OCI-LY7 (cell line): ENCODE data around the gene RAP1B. TPM values are rescaled to one million over a fixed set of nuclear protein-coding genes. Genes with fewer than 3 reads are reported as not detected.

Experiments used
- BruUV-seq: library from RNA; stranded (reverse); fragments of 400-500 nt; replicated peaks from 2 replicates; lab custom pipeline; 2021; lab: Mats Ljungman, UMichigan
- CTCF ChIA-PET: fragments of 300-600 bp; sonication (Branson Sonifier 250); formaldehyde crosslinking; loops from one replicate; lab custom pipeline; 2022; ENCODE audit warnings: antibody characterized with exemption; ENCODE audit not compliant: unreplicated experiment; lab: Charles Lee
- POLR2A ChIA-PET: fragments of 300-600 bp; sonication (Branson Sonifier 250); formaldehyde crosslinking; loops from one replicate; lab custom pipeline; 2022; ENCODE audit warnings: antibody characterized with exemption; lab: Charles Lee
- DNase-seq: peaks from one replicate; pipeline ENCODE4 v3.0.0-alpha.2; 2015; ENCODE audit warnings: low spot score
- H2AFZ ChIP-seq: fragments of 200-600 bp; sonication (generic), shearing (Covaris generic); 2 replicates; pipeline ENCODE4 v1.6.1; 2014; ENCODE audit warnings: mild to moderate bottlenecking, antibody characterized with exemption, low read length, moderate library complexity
- H3K27ac ChIP-seq: fragments of 200-600 bp; sonication (generic); 2 replicates; pipeline ENCODE4 v1.5.1; 2014; ENCODE audit warnings: mixed run types, low read depth, mild to moderate bottlenecking, moderate library complexity, low read length, inconsistent platforms; ENCODE audit not compliant: poor library complexity, severe bottlenecking
- H3K36me3 ChIP-seq: fragments of 200-600 bp; sonication (generic); 2 replicates; pipeline ENCODE4 v1.6.1; 2014; ENCODE audit warnings: mild to moderate bottlenecking, antibody characterized with exemption, low read length, moderate library complexity, mixed read lengths; ENCODE audit not compliant: insufficient read depth
- H3K4me1 ChIP-seq: fragments of 200-600 bp; sonication (generic); 2 replicates; pipeline ENCODE4 v1.5.1; 2014; ENCODE audit warnings: mild to moderate bottlenecking, low read length; ENCODE audit not compliant: insufficient read depth, poor library complexity, severe bottlenecking
- H3K4me2 ChIP-seq: fragments of 200-600 bp; sonication (generic); 2 replicates; pipeline ENCODE4 v1.6.1; 2014; ENCODE audit warnings: mild to moderate bottlenecking, low read length
- H3K4me3 ChIP-seq: fragments of 200-600 bp; sonication (generic); 2 replicates; pipeline ENCODE4 v1.5.1; 2014; ENCODE audit warnings: mild to moderate bottlenecking, low read depth, low read length; ENCODE audit not compliant: poor library complexity, severe bottlenecking
- H3K79me2 ChIP-seq: fragments of 200-600 bp; sonication (generic); 2 replicates; pipeline ENCODE4 v1.6.1; 2016; ENCODE audit warnings: low read depth, mild to moderate bottlenecking, low read length, moderate library complexity, mixed read lengths; ENCODE audit not compliant: insufficient read depth
- H3K9me2 ChIP-seq: fragments of 200-600 bp; sonication (generic); 2 replicates; pipeline ENCODE4 v1.6.1; 2016; ENCODE audit warnings: mild to moderate bottlenecking, low read length, mixed read lengths; ENCODE audit not compliant: insufficient read depth
- H3K9me3 ChIP-seq: fragments of 200-600 bp; sonication (generic); 2 replicates; pipeline ENCODE4 v1.6.1; 2014; ENCODE audit warnings: mild to moderate bottlenecking, mixed run types, low read length, mixed read lengths
- H4K20me1 ChIP-seq: fragments of 200-600 bp; sonication (generic); 2 replicates; pipeline ENCODE4 v1.6.1; 2014; ENCODE audit warnings: mild to moderate bottlenecking, antibody characterized with exemption, low read length, moderate library complexity, mixed read lengths; ENCODE audit not compliant: insufficient read depth
- CTCF ChIP-seq: fragments of 200-600 bp; sonication (generic); conservative IDR thresholded peaks from 2 replicates; pipeline ENCODE4 v1.5.1; 2014; ENCODE audit warnings: mild to moderate bottlenecking, antibody characterized with exemption, low read length, moderate library complexity, mixed read lengths
- EZH2phosphoT487 ChIP-seq: fragments of 200-600 bp; sonication (generic); IDR thresholded peaks from 2 replicates; pipeline ENCODE4 v1.6.1; 2018; ENCODE audit warnings: low read depth, borderline replicate concordance, mild to moderate bottlenecking, mixed run types, antibody characterized with exemption, low read length, moderate library complexity, mixed read lengths
- intact Hi-C: fragments of 100-400 bp; cut with micrococcal nuclease; formaldehyde crosslinking; loops from one replicate; pipeline ENCODE4 v1.10.0; 2022; ENCODE audit not compliant: unreplicated experiment
- small RNA-seq: library from RNA; depleted of rRNA; stranded (forward); fragments of <200 nt; gene quantifications from one replicate; pipeline ENCODE3, GENCODE V24; 2014
- total RNA-seq, 2 experiments: library from RNA; depleted of rRNA in 1 of 2; stranded (reverse); fragments of >200 nt in 1 of 2; shearing (Covaris generic) in 1 of 2; gene quantifications; 2 replicates each; pipeline ENCODE4 v1.2.3, GENCODE V29; 2014 to 2022

RAP1B gene
- total RNA-seq, 2 experiments from 2014 or later, result 100 to 166 TPM

GRCh38 chr12:68695454-68695853 is 84.8 kb downstream of the RAP1B start:
- H3K9me3 ChIP-seq, result no peaks in the 10 kb centered on the region
- H2AFZ ChIP-seq, result no peak overlapping the region
- no peaks in the 10 kb centered on the region for H3K9me2 ChIP-seq
- no peak overlapping the region for H3K27ac ChIP-seq
- BruUV-seq, result no TSS peak
- peaks cover 92% of the 10 kb centered on the region for H3K36me3 ChIP-seq
- no peak overlapping the region for H3K4me2 ChIP-seq
- TF ChIP-seq EZH2phosphoT487 (no peak), CTCF (no peak)
- H3K4me3 ChIP-seq, result no peak overlapping the region
- H3K4me1 ChIP-seq, result no peaks in the 10 kb centered on the region
- POLR2A ChIA-PET, result interaction anchor here (0.6 kb wide), 1 partner anchor 18 kb away, joined by 3 read pairs; no protein-coding TSS in a partner anchor
- no peaks in the 10 kb centered on the region for H3K79me2 ChIP-seq
- no peak for DNase-seq
- intact Hi-C loops, result no loop called here
- CTCF ChIA-PET, result no interaction called here
- H4K20me1 ChIP-seq, result no peaks in the 10 kb centered on the region

- Histone ChIP-seq H3K36me3 (peaks cover 95% of the 10 kb centered on the region), H3K4me2 (no peak overlapping the region), H4K20me1 (no peaks in the 10 kb centered on the region), H2AFZ (no peak overlapping the region), H3K27ac (no peak overlapping the region), H3K9me2 (no peaks in the 10 kb centered on the region), H3K4me3 (no peak overlapping the region), H3K9me3 (no peaks in the 10 kb centered on the region), H3K79me2 (no peaks in the 10 kb centered on the region), H3K4me1 (no peaks in the 10 kb centered on the region)
- TF ChIP-seq EZH2phosphoT487, result no peak
- TF ChIP-seq CTCF, result no peak
- ChIA-PET CTCF (no interaction called here), POLR2A (no interaction called here)
- no TSS peak for BruUV-seq
- intact Hi-C loops, result no loop called here
- DNase-seq, result no peak
These were observed 88.8 kb downstream of the RAP1B start for GRCh38 chr12:68699486-68699885.

Small RNAs within 50 kb of the gene (small RNA-seq; reads per million reads assigned to genes)
- gene RF00017, result not detected
- gene SNORA70G, result not detected

Other genes starting within 250 kb of the RAP1B start
- gene NUP107, start 76.1 kb downstream of the RAP1B start, total RNA-seq (2014; rRNA removed; shearing (Covaris generic)), result 106 and 113 TPM in 2 replicates
- 122 and 126 TPM in 2 replicates for gene NUP107, start 76.1 kb downstream of the RAP1B start, total RNA-seq (2022)
- gene SLC35E3, start 135.3 kb downstream of the RAP1B start, total RNA-seq (2014; rRNA removed; shearing (Covaris generic)), result 24.6 and 26.6 TPM in 2 replicates
- 39.1 and 66.6 TPM in 2 replicates for gene SLC35E3, start 135.3 kb downstream of the RAP1B start, total RNA-seq (2022)
- gene MDM2, start 197.3 kb downstream of the RAP1B start, total RNA-seq (2014; rRNA removed; shearing (Covaris generic)), result 143 and 229 TPM in 2 replicates
- 318 and 366 TPM in 2 replicates for gene MDM2, start 197.3 kb downstream of the RAP1B start, total RNA-seq (2022)